Stimulated activated CD4-positive, alpha-beta T cell treated with anti-CD3 and anti-CD28 coated beads, Interleukin-4, amount 100 ng/mL, for 1 hour (primary cell): ENCODE data around the gene DERL3.
"Not testable (repeated sequence)": the region's sequence is repeated elsewhere in the genome, so short reads cannot be mapped to it uniquely, and the experiment has no call there.

Experiments used
- DNase-seq: peaks from one replicate; pipeline ENCODE4 v3.0.0-alpha.2; 2020

DERL3 gene

DNA sequence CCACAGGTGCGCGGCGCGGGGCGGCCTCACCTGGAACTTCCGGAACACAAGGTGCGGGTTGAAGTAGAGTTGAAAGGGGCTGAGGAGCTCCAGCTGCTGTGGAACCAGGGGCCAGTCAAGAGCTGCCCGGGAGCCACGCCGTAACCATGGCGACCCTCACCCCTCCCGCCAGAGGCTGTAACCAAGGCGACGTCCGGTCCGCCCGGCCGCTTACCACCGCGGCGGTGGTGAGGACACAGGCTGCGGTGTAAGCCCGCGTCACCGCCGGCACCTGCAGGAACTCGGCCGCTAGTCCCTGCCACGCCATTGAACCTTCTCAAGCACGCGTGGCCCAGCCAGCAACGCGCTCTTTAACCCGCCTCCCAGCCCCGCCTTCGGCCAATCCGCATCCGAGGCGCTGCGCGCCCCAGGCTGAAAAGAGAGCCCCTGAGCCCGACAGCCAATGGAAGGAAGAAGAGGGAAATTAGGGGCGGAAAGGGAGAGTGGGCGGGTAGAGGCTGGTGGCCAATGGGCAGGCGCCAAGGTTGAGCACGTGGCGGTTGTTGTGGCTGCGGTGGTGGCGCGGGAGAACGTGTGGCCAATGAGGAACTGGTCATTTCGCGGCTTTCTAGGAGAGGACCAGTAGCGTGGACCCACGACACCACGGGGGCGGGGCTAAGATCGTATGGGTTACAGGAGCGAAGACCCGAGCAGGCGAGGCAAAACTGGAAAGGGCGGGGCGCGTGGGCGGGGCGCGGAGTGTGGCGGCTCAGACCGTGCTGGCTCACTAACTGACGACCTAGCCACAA, at the start of gene DERL3:
Gene DERL3 (minus strand): TSS at position 326 of the 788 bp plus-strand sequence. CDS start 19 bp downstream, at position 307.
- DNase-seq, result peak; percentile 92

DNA sequence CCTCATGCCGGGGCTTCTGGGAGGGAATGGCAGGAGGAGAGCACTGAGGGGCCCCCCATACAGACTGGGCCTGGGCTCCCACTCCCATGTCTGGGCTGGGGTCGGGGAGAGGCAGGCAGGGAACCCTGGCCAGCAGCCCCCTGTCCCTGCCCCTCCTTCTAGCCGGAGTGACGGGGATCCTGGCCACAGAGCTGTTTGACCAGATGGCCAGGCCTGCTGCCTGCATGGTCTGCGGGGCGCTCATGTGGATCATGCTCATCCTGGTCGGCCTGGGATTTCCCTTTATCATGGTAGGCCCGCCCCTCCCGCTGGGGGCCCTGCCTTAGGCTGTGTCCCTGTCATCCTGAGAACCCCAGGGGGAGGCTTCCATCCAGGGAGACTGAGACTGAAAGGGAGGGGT, 45.3 kb upstream of the DERL3 start:
- no peak for DNase-seq

GRCh38 chr22:23883658-23884057, 44.9 kb upstream of the DERL3 start:
- no peak for DNase-seq

GRCh38 chr22:23882370-23882769, 43.6 kb upstream of the DERL3 start:
- DNase-seq, result no peak

DNA sequence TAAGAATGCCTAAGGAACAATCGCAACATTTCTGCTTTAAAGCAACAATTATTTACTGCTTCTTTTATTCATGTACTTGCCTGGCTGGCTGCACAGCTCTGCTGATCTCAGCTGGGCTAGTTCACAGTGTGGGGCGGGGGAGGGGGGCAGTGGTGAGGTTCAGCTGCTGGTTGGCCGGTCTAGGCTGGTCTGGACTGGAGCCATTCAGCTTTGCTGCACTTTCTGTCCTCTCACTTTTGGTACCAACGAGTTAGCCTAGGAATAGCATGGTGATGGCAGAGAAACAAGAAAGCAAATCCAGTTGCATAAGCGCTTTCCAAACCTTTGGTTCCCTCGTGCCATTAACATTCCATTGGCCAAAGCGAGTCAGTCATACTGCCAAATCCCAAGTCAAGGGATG, 39.4 kb upstream of the DERL3 start:
- no peak for DNase-seq

DNA sequence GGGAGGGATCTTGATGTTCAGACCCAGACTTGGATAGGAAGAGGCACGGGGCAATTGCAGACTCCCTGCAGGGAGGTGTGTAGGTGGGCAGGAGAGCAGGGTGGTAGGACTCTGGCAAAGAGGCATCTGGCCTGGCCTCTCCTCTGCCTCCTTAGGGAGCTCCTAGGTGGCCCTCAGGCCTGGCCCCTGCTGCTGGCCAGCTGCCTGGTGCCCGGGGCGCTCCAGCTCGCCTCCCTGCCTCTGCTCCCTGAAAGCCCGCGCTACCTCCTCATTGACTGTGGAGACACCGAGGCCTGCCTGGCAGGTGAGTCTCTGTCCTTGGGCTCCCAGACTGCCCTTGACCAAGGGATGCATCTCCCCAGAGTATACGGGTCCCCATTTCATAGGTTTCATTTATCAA, 38.8 kb upstream of the DERL3 start:
- DNase-seq, result no peak

GRCh38 chr22:23875801-23876200, 37.0 kb upstream of the DERL3 start:
- DNase-seq, result no peak

GRCh38 chr22:23874871-23875270, 36.1 kb upstream of the DERL3 start:
- DNase-seq, result no peak

DNA sequence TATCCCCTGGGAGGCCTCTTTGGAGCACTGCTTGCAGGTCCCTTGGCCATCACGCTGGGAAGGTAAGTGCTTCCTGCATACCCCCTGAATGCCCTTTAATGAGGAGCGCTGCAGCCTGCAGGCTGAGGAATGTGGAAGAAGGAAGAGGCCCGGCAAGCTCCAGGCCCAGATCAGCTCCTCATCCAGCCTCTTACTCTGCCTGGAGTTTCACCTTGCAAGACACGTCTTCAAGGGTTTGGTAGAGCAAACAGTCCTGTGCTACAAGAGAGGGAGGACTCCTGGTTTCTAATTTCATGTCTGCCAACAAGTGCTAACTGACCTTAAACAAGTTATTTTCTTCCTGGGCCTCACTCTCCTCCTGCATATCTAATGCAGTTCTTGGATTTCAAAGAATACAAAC, 29.8 kb upstream of the DERL3 start:
- DNase-seq, result no peak

GRCh38 chr22:23864499-23865154, 25.8 kb upstream of the DERL3 start:
- DNase-seq, result not testable (repeated sequence)

DNA sequence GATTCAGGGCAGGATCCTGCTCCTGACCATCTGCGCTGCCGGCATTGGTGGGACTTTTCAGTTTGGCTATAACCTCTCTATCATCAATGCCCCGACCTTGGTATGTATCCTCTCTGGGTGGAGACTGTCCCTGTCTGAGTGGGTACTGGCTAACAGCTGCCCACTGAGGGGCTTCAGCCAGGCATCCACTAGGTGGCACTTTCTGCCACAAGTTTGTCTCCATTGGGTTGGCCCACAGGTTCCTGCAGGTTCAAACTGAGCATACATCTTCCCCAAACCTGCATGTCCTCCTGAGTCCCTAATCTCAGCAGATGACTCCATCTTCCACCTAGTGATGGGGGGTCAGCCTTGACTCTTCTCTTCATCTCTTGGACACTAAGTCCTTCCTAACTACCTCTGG, 23.3 kb upstream of the DERL3 start:
- DNase-seq, result no peak

DNA sequence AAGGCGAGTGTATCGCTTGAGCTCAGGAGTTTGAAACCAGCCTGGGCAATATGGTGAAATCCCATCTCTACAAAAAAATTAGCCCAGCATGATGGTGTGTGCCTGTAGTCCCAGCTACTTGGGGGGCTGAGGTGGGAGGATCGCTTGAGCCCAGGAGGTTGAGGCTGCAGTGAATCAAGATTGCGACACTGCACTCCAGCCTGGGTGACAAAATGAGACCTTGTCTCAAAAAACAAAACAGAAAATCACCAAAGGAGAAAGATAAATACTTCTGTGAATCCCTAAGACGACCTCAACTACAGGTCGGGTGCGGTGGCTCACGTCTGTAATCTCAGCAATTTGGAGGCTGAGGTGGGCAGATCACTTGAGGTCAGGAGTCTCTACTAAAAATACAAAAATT, 21.4 kb upstream of the DERL3 start:
- not testable (repeated sequence) for DNase-seq

GRCh38 chr22:23859201-23859600, 20.4 kb upstream of the DERL3 start:
- DNase-seq, result no peak

- DNase-seq, result no peak
These were observed 19.6 kb upstream of the DERL3 start for GRCh38 chr22:23858484-23858815.

GRCh38 chr22:23857606-23858483, 19.0 kb upstream of the DERL3 start, which contains the start of gene SLC2A11:
SLC2A11 (plus strand) TSS chr22:23857875; CDS start chr22:23858000, 125 bp downstream.
- DNase-seq, result peak; percentile 94

- no peak for DNase-seq
These were observed 18.2 kb upstream of the DERL3 start for GRCh38 chr22:23856721-23857605.

DNA sequence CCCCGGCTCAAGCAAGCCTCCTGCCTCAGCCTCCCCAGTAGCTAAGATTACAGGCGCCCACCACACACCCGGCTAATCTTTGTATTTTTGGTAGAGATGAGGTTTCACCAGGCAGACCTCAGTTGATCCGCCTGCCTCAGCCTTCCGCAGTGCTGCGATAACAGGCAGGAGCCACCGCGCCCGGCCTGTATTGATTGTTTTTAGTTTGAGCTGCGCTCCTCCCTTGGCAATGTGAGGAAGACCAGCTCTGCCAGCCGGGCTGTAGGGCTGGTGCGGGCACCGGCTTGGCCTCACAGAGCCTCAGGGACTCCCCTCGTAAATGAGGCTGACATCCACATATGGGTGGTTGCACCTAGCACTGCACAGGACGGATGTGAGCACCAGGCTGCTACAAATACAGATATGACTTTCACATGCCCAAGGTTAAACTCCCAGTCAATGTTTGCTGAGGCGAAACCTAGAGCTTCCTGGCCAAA, 11.4 kb upstream of the DERL3 start:
- no peak for DNase-seq

- peak; percentile 89 for DNase-seq
These were observed 10.5 kb upstream of the DERL3 start for GRCh38 chr22:23849009-23850006.

DNA sequence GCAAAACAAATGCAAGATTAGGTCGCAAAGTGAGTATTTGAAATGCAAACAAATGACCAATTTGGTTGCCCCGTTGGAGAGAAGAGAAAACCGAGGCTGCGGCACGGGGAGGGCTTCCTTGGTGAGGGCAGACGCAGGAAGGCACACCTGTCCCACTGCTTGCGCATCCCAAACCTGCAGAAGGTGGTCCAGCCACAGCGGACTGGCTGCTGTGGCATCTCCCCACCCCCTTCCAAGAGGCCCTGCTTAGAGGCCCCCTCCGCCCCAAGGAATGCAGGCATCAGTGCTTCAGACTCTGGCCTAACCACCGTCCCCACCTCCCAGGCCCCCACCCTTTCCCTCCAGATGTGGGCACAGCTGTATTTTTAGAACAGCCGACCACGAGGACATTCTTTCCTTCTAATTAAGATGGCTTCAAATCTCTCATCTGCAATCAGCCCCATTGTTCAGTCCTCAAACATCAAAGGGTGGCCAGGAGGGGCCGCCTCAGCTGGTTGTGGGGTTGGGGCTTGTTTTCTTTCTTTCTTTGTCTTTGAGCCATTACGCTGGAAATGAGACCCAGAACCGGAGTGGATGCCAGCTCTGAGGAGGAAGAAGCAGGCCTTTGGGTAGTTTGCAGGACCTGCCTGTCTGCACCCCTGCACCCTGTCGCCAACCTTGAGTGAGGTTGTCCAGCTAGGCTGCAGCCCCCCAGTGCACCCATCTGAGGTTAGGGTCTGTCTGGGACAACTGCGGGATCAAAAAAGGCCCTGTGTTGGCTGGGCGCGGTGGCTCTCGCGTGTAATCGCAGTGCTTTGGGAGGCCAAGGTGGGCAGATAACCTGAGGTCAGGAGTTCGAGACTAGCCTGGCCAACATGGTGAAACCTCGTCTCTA, 9.4 kb upstream of the DERL3 start:
- no peak for DNase-seq
